NCI-H146 (cell line): Measurements from ENCODE around the gene OSBP2.

Source experiments
- DNase-seq: peaks from one replicate; lab custom pipeline; 2025; lab: John Stamatoyannopoulos, UW

OSBP2 gene, protein sequence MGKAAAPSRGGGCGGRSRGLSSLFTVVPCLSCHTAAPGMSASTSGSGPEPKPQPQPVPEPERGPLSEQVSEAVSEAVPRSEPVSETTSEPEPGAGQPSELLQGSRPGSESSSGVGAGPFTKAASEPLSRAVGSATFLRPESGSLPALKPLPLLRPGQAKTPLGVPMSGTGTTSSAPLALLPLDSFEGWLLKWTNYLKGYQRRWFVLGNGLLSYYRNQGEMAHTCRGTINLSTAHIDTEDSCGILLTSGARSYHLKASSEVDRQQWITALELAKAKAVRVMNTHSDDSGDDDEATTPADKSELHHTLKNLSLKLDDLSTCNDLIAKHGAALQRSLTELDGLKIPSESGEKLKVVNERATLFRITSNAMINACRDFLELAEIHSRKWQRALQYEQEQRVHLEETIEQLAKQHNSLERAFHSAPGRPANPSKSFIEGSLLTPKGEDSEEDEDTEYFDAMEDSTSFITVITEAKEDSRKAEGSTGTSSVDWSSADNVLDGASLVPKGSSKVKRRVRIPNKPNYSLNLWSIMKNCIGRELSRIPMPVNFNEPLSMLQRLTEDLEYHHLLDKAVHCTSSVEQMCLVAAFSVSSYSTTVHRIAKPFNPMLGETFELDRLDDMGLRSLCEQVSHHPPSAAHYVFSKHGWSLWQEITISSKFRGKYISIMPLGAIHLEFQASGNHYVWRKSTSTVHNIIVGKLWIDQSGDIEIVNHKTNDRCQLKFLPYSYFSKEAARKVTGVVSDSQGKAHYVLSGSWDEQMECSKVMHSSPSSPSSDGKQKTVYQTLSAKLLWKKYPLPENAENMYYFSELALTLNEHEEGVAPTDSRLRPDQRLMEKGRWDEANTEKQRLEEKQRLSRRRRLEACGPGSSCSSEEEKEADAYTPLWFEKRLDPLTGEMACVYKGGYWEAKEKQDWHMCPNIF

GRCh38 chr22:30694640-30695350 lies at the start of gene OSBP2:
Gene OSBP2 (plus strand): TSS chr22:30694874. CDS start chr22:30694910, 36 bp downstream.
- peak; percentile 52 for DNase-seq

DNA sequence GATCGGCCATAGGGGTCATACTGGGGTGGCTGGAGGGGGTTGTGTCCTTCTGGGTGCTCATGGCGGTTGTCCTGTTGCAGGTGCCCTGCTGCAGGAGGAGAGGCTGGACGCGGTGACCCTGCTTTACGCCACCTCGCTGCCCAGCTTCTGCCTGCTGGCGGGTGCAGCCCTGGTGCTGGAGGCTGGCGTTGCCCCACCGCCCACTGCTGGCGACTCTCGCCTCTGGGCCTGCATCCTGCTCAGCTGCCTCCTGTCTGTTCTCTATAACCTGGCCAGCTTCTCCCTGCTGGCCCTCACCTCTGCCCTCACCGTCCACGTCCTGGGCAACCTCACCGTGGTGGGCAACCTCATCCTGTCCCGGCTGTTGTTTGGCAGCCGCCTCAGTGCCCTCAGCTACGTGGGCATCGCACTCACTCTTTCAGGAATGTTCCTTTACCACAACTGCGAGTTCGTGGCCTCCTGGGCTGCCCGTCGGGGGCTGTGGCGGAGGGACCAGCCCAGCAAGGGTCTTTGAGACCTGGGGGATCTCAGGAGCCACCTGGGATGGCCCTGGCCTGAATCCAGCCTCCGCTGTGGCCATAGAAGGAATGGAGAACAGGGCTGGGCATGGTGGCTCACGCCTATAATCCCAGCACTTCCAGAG lies 48.0 kb upstream of the OSBP2 start:
- no peak for DNase-seq

DNA sequence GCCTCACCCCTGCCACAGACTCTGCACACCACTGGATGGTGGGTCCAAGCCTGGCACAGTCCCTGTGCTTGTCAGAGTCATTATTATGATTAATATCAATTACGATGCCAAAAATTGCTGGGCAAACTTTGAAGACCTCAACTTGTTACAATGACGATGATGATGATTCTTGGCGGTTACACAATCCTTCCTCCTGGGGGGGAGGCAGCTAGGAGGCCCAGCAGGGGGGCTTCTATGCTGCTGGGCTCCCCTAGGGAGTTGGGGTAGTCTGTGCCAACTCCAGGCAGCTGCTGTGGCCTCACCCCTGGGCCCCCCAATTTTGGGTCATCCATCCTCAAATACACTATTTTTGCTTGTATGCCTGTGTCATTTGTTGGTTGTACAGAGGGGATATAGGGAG lies 47.1 kb upstream of the OSBP2 start:
- no peak for DNase-seq

GRCh38 chr22:30648825-30649224 lies 45.8 kb upstream of the OSBP2 start:
- no peak for DNase-seq

DNA sequence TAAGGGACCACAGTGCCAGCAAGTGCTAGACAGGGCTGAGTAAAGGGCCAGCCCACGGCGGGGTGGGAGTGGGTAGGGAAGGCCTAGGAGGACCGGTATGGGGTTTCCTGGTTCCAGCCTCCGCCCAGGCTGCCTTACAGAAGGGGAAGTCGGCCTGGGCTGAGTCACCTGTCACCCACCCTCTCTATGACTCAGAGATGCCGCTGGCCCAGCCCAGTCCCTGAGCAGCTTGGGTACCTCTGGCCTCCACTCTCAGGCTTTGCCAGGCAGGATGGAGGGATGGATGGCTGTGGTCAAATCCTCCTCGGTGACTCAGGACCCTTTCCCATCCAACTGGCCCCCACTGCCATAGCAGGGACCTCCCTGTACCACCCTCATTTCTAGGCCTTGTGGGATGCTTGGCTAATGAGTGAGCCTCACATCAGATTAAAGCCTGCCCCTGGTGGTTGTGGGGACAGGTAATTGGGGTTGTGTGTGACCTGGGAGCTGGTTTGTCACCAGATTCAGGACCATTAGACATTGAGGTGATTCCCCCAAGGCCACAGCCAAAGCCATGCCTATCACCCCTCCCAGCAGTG lies 45.2 kb upstream of the OSBP2 start:
- DNase-seq: no peak

GRCh38 chr22:30650508-30651116 lies 44.1 kb upstream of the OSBP2 start:
- no peak for DNase-seq

DNA sequence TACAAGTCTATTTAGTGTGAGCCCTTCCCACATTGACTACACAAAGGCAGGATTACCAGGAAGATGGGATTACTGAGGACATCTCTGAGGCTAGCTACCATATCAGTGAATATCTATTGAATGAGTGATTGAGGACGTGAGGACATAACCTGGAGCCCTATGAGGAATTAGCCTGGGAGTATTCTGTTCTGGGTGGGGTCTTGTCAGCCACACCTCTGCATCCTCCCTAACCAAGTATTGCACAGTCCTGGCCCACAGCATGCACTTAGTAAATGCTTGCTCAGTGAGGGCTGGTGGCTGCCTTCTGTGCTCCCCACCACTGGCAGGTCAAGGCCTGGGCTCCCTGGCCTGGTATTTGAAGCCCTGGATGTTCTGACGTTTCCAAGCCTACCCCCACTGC lies 41.8 kb upstream of the OSBP2 start:
- no peak for DNase-seq

- no peak for DNase-seq
These were observed 40.3 kb upstream of the OSBP2 start for GRCh38 chr22:30654361-30654760.

- DNase-seq: peak; percentile 18
These were observed 39.1 kb upstream of the OSBP2 start for GRCh38 chr22:30655532-30655931.

- peak; percentile 62 for DNase-seq
These were observed 32.6 kb upstream of the OSBP2 start for GRCh38 chr22:30662040-30662439.

GRCh38 chr22:30664798-30665197 lies 29.9 kb upstream of the OSBP2 start:
- no peak for DNase-seq

GRCh38 chr22:30665266-30665665 lies 29.4 kb upstream of the OSBP2 start:
- DNase-seq: no peak

- no peak for DNase-seq
These were observed 28.9 kb upstream of the OSBP2 start for GRCh38 chr22:30665786-30666185.

- no peak for DNase-seq
These were observed 27.6 kb upstream of the OSBP2 start for GRCh38 chr22:30667107-30667493.

GRCh38 chr22:30667494-30668385 lies 26.9 kb upstream of the OSBP2 start, which contains the start of gene DUSP18:
Gene DUSP18 (minus strand): TSS chr22:30667875. CDS start chr22:30664003, 3,872 bp downstream.
- DNase-seq: peak; percentile 90

DNA sequence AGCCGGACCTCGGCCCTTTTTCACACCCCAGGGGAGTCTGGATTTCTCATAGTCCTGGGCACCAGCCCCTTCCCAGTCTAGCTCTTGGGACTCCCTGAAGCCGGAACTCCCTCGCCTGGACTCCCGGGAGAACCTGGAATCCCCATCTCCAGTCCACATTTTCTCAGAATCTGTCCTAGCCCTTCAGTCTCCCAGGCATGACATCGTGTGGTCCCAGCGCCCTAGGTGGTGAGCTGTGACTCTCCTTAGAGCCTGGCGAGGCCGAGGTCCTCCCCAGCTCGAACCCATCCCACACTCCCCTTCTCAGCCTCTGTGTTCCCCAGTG lies 26.3 kb upstream of the OSBP2 start:
- DNase-seq: peak; percentile 48

DNA sequence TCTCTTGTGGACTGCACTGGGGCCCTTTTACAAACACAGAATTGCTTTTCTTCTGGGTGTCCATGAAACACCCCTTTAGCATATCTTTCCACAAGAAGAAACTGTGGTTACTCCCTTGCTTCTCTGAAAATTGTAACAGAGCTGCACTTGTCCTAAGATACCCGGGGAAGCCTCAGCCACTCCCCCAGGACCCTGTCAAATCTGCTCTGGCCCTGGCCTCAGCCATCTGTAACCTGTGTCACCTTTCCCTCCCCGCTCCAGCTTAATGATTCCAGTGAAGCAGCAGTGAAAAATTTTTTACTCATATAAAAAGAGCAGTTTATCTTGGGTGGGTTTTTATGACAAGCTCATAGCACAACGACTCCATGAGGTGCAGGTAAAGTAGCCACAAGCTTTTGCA lies 23.6 kb upstream of the OSBP2 start:
- no peak for DNase-seq

- DNase-seq: no peak
These were observed 21.5 kb upstream of the OSBP2 start for GRCh38 chr22:30673136-30673535.

- DNase-seq: no peak
These were observed 20.2 kb upstream of the OSBP2 start for GRCh38 chr22:30674482-30674881.

DNA sequence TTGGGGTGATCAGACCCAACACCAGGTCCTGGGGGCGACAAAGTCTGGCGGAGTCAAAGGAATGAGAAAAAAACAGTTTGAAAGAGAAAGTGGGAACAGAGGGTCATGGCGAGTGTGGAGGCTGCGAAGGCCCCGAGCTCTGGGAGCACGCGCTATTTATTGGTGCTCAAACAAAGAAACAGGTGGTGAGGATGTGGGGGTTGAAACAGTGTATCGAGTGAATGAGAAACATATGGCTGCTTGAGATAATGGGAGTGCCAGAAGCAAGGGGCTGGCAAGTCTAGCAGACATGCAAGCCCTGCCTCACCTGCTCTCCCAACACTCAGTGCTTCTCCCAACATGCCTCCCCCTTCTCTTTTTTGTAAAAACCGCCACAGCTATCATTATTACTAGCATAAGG lies 19.2 kb upstream of the OSBP2 start:
- DNase-seq: peak; percentile 79
